Stimulated activated naive B cell treated with anti-CD40 and anti-IgM and Interleukin-4, amounts not matched to agents 10 μg/mL and 1 μg/mL and 100 μg/mL, for 72 hours (primary cell): Measurements from ENCODE around the gene NCEH1.

Experiments
- ATAC-seq, 2 donors: fragments of 150-1000 bp; cut with Tn5 transposase; replicated peaks; 2 replicates each; pipeline ENCODE4 v1.10.0; 2021; ENCODE audit warnings: moderate library complexity in 1 of 2
- DNase-seq: peaks from one replicate; pipeline ENCODE4 v3.0.0; 2021
- H3K27ac Mint-ChIP-seq: one replicate; pipeline ENCODE4 v1.8.0; 2022; ENCODE audit warnings: mild to moderate bottlenecking, mixed read lengths
- H3K27me3 Mint-ChIP-seq, 2 donors: one replicate each; pipeline ENCODE4 v1.8.0; 2022; ENCODE audit warnings: mixed read lengths in 2 of 2
- H3K36me3 Mint-ChIP-seq, 2 donors: one replicate each; pipeline ENCODE4 v1.8.0; 2022; ENCODE audit warnings: mixed read lengths in 2 of 2, mild to moderate bottlenecking in 1 of 2
- H3K4me1 Mint-ChIP-seq, 2 donors: one replicate each; pipeline ENCODE4 v1.8.0; 2022; ENCODE audit warnings: mixed read lengths in 2 of 2, mild to moderate bottlenecking in 1 of 2
- H3K4me3 Mint-ChIP-seq, 2 donors: one replicate each; pipeline ENCODE4 v1.8.0; 2022; ENCODE audit warnings: mild to moderate bottlenecking in 2 of 2, mixed read lengths in 2 of 2, moderate library complexity in 1 of 2
- H3K9me3 Mint-ChIP-seq, 2 donors: one replicate each; pipeline ENCODE4 v1.8.0; 2022; ENCODE audit warnings: mixed read lengths in 2 of 2, mild to moderate bottlenecking in 1 of 2

The NCEH1 gene

GRCh38 chr3:172700256-172700655 is 10.6 kb downstream of the NCEH1 start:
- Mint-ChIP-seq H3K36me3 (peaks cover 0 to 8% of the 10 kb centered on the region in 2 donors), H3K4me3 (no peak overlapping the region), H3K9me3 (no peaks in the 10 kb centered on the region), H3K27me3 (no peaks in the 10 kb centered on the region), H3K4me1 (peaks cover 8 to 25% of the 10 kb centered on the region in 2 donors), H3K27ac (no peak overlapping the region)
- no peak for DNase-seq
- ATAC-seq = no peak

- DNase-seq = no peak
- H3K4me1 Mint-ChIP-seq = peaks cover 6 to 20% of the 10 kb centered on the region in 2 donors
- H3K4me3 Mint-ChIP-seq = no peak overlapping the region
- peaks cover 4 to 12% of the 10 kb centered on the region in 2 donors for H3K36me3 Mint-ChIP-seq
- H3K27me3 Mint-ChIP-seq = no peaks in the 10 kb centered on the region
- H3K9me3 Mint-ChIP-seq = peaks cover 0 to 2% of the 10 kb centered on the region in 2 donors
- no peak overlapping the region for H3K27ac Mint-ChIP-seq
- no peak for ATAC-seq
These were observed 11.8 kb downstream of the NCEH1 start for GRCh38 chr3:172699031-172699430.

GRCh38 chr3:172698631-172699030 is 12.2 kb downstream of the NCEH1 start:
- ATAC-seq (no peak), DNase-seq (no peak)
- Mint-ChIP-seq H3K27me3 (no peaks in the 10 kb centered on the region), H3K4me1 (peaks cover 6 to 16% of the 10 kb centered on the region in 2 donors), H3K9me3 (peaks cover 0 to 2% of the 10 kb centered on the region in 2 donors), H3K4me3 (no peak overlapping the region), H3K27ac (no peak overlapping the region), H3K36me3 (peaks cover 4 to 12% of the 10 kb centered on the region in 2 donors)

GRCh38 chr3:172697558-172697957 is 13.3 kb downstream of the NCEH1 start:
- Mint-ChIP-seq H3K9me3 (peaks cover 0 to 2% of the 10 kb centered on the region in 2 donors), H3K27ac (no peak overlapping the region), H3K4me1 (peaks cover 11 to 24% of the 10 kb centered on the region in 2 donors), H3K4me3 (no peak overlapping the region), H3K36me3 (peaks cover 6 to 12% of the 10 kb centered on the region in 2 donors), H3K27me3 (no peaks in the 10 kb centered on the region)
- no peak for ATAC-seq
- DNase-seq = no peak

- DNase-seq (no peak), ATAC-seq (no peak)
- no peak overlapping the region for H3K27ac Mint-ChIP-seq
- no peaks in the 10 kb centered on the region for H3K27me3 Mint-ChIP-seq
- peaks cover 10 to 30% of the 10 kb centered on the region in 2 donors for H3K4me1 Mint-ChIP-seq
- peaks cover 6 to 8% of the 10 kb centered on the region in 2 donors for H3K36me3 Mint-ChIP-seq
- H3K9me3 Mint-ChIP-seq = peaks cover 0 to 2% of the 10 kb centered on the region in 2 donors
- H3K4me3 Mint-ChIP-seq = no peak overlapping the region
These were observed 14.5 kb downstream of the NCEH1 start for GRCh38 chr3:172696357-172696756.

- H3K4me3 Mint-ChIP-seq = no peak overlapping the region
- peaks cover 10 to 32% of the 10 kb centered on the region in 2 donors for H3K4me1 Mint-ChIP-seq
- H3K36me3 Mint-ChIP-seq = peaks cover 6 to 8% of the 10 kb centered on the region in 2 donors
- DNase-seq (no peak), ATAC-seq (no peak)
- peaks cover 0 to 2% of the 10 kb centered on the region in 2 donors for H3K9me3 Mint-ChIP-seq
- H3K27ac Mint-ChIP-seq = no peak overlapping the region
- no peaks in the 10 kb centered on the region for H3K27me3 Mint-ChIP-seq
These were observed 16.2 kb downstream of the NCEH1 start for GRCh38 chr3:172694573-172695246.

- peak overlapping the region; percentile 78 for H3K27ac Mint-ChIP-seq
- H3K27me3 Mint-ChIP-seq = no peaks in the 10 kb centered on the region
- H3K36me3 Mint-ChIP-seq = peaks cover 4 to 6% of the 10 kb centered on the region in 2 donors
- H3K4me3 Mint-ChIP-seq = no peak overlapping the region
- peaks cover 8 to 21% of the 10 kb centered on the region in 2 donors for H3K4me1 Mint-ChIP-seq
- DNase-seq (no peak), ATAC-seq (peak; percentile 68 to 76)
- peaks cover 0 to 2% of the 10 kb centered on the region in 2 donors for H3K9me3 Mint-ChIP-seq
These were observed 18.0 kb downstream of the NCEH1 start for GRCh38 chr3:172692751-172693338.

- DNase-seq (no peak), ATAC-seq (no peak)
- Mint-ChIP-seq H3K9me3 (peaks cover 0 to 2% of the 10 kb centered on the region in 2 donors), H3K36me3 (peaks cover 4 to 6% of the 10 kb centered on the region in 2 donors), H3K27me3 (no peaks in the 10 kb centered on the region), H3K4me3 (no peak overlapping the region), H3K4me1 (peaks cover 8 to 21% of the 10 kb centered on the region in 2 donors), H3K27ac (no peak overlapping the region)
These were observed 19.9 kb downstream of the NCEH1 start for GRCh38 chr3:172690936-172691335.

- Mint-ChIP-seq H3K4me3 (no peak overlapping the region), H3K36me3 (peaks cover 0 to 3% of the 10 kb centered on the region in 2 donors), H3K9me3 (no peaks in the 10 kb centered on the region), H3K27ac (no peak overlapping the region), H3K27me3 (no peaks in the 10 kb centered on the region), H3K4me1 (peaks cover 8 to 21% of the 10 kb centered on the region in 2 donors)
- no peak for DNase-seq
- no peak for ATAC-seq
These were observed 22.3 kb downstream of the NCEH1 start for GRCh38 chr3:172688588-172688987.

GRCh38 chr3:172687501-172687900 is 23.4 kb downstream of the NCEH1 start:
- no peak overlapping the region for H3K27ac Mint-ChIP-seq
- H3K4me3 Mint-ChIP-seq = no peak overlapping the region
- H3K4me1 Mint-ChIP-seq = peaks cover 3 to 13% of the 10 kb centered on the region in 2 donors
- H3K36me3 Mint-ChIP-seq = no peaks in the 10 kb centered on the region
- no peak for ATAC-seq
- no peaks in the 10 kb centered on the region for H3K9me3 Mint-ChIP-seq
- no peak for DNase-seq
- no peaks in the 10 kb centered on the region for H3K27me3 Mint-ChIP-seq

GRCh38 chr3:172685331-172686214 is 25.3 kb downstream of the NCEH1 start:
- no peaks in the 10 kb centered on the region for H3K36me3 Mint-ChIP-seq
- H3K9me3 Mint-ChIP-seq = no peaks in the 10 kb centered on the region
- DNase-seq = no peak
- H3K27ac Mint-ChIP-seq = peak overlapping the region; percentile 11
- H3K27me3 Mint-ChIP-seq = no peaks in the 10 kb centered on the region
- no peak overlapping the region for H3K4me3 Mint-ChIP-seq
- H3K4me1 Mint-ChIP-seq = peaks cover 0 to 2% of the 10 kb centered on the region in 2 donors
- no peak for ATAC-seq

- no peak overlapping the region for H3K27ac Mint-ChIP-seq
- no peak for ATAC-seq
These were observed 30.2 kb downstream of the NCEH1 start for GRCh38 chr3:172680684-172681083.

GRCh38 chr3:172679599-172679998 is 31.3 kb downstream of the NCEH1 start:
- Mint-ChIP-seq H3K4me3 (no peak overlapping the region), H3K27me3 (no peaks in the 10 kb centered on the region), H3K4me1 (peaks cover 3 to 10% of the 10 kb centered on the region in 2 donors), H3K36me3 (peaks cover 4 to 6% of the 10 kb centered on the region in 2 donors), H3K27ac (no peak overlapping the region), H3K9me3 (no peaks in the 10 kb centered on the region)
- no peak for ATAC-seq
- DNase-seq = no peak

More at GRCh38 chr3:172680684-172681083, 30.2 kb downstream of the NCEH1 start:
- Mint-ChIP-seq H3K9me3 (no peaks in the 10 kb centered on the region), H3K27me3 (no peaks in the 10 kb centered on the region), H3K36me3 (peaks cover 4 to 6% of the 10 kb centered on the region in 2 donors), H3K4me3 (no peak overlapping the region), H3K4me1 (peaks cover 3 to 10% of the 10 kb centered on the region in 2 donors)
- DNase-seq = no peak

GRCh38 chr3:172678068-172678467 is 32.8 kb downstream of the NCEH1 start:
- Mint-ChIP-seq H3K4me1 (peaks cover 3 to 10% of the 10 kb centered on the region in 2 donors), H3K9me3 (no peaks in the 10 kb centered on the region), H3K27ac (no peak overlapping the region), H3K4me3 (no peak overlapping the region), H3K27me3 (no peaks in the 10 kb centered on the region), H3K36me3 (peaks cover 4 to 6% of the 10 kb centered on the region in 2 donors)
- DNase-seq (no peak), ATAC-seq (no peak)
